A549 (cell line): ENCODE results near the gene BRMS1. TPM values are rescaled to one million over a fixed set of nuclear protein-coding genes. Genes with fewer than 3 reads are reported as not detected.

Experiments used
- ATAC-seq, 2 experiments: fragments of 200-7000 bp in 1 of 2; fragments of >200 bp in 1 of 2; cut with Nextera tagmentation in 1 of 2; cut with Tn5 transposase in 1 of 2; 3 replicates each; pipeline versions ENCODE4 v1.8.0 to v1.9.1; 2018 to 2020; ENCODE audit warnings: mild to moderate bottlenecking in 1 of 2, moderate library complexity in 1 of 2
- CTCF ChIA-PET: fragments of 300-600 bp; sonication (Branson Sonifier 250); formaldehyde crosslinking; extraction: SDS; loops from one replicate; lab custom pipeline; 2021; ENCODE audit warnings: antibody characterized with exemption, inconsistent platforms; lab: Yijun Ruan, JAX
- POLR2A ChIA-PET: fragments of 350-600 bp; formaldehyde crosslinking; extraction: SDS; loops from one replicate; lab custom pipeline; 2021; ENCODE audit warnings: antibody characterized with exemption, inconsistent platforms; lab: Yijun Ruan, JAX
- DNase-seq, 2 experiments: peaks; one replicate each; pipeline versions ENCODE4 v3.0.0 to v3.0.0-alpha.2; 2011 to 2016; ENCODE audit warnings: low read depth in 1 of 2, low spot score in 1 of 2
- FAIRE-seq: peaks from 2 replicates; lab custom pipeline; 2011; peaks lifted over from hg19 to GRCh38; lab: Jason Lieb, UNC
- H3K27ac ChIP-seq, 2 experiments: fragments of >200 bp; sonication (Bioruptor Twin); formaldehyde crosslinking; 3 replicates each; pipeline ENCODE4 v1.5.1; 2016 to 2017
- H3K4me1 ChIP-seq: fragments of >200 bp; sonication (Bioruptor Twin); formaldehyde crosslinking; 3 replicates; pipeline ENCODE4 v1.6.1; 2016
- H3K4me2 ChIP-seq: fragments of >200 bp; sonication (Bioruptor Twin); formaldehyde crosslinking; 3 replicates; pipeline ENCODE4 v1.6.1; 2016
- H3K4me3 ChIP-seq: fragments of >200 bp; sonication (Bioruptor Twin); formaldehyde crosslinking; 3 replicates; pipeline ENCODE4 v1.5.1; 2016
- H3K9me3 ChIP-seq: fragments of >200 bp; sonication (Bioruptor Twin); formaldehyde crosslinking; 3 replicates; pipeline ENCODE4 v1.6.1; 2016
- BCL3 ChIP-seq: fragments of >200 bp; sonication (Bioruptor Twin); formaldehyde crosslinking; IDR thresholded peaks from 3 replicates; pipeline ENCODE4 v1.6.1; 2016
- CEBPB ChIP-seq, 2 experiments: fragments of >200 bp in 1 of 2; sonication (Bioruptor Twin) in 1 of 2; formaldehyde crosslinking in 1 of 2; IDR thresholded peaks; 2 replicates each; pipeline ENCODE4 v1.6.1; 2012 to 2016
- ELK1 ChIP-seq: fragments of 150-350 bp; IDR thresholded peaks from 2 replicates; pipeline ENCODE4 v1.6.1; 2014; ENCODE audit warnings: low read depth, mild to moderate bottlenecking, low read length
- ESRRA ChIP-seq: fragments of 150-350 bp; IDR thresholded peaks from 2 replicates; pipeline ENCODE4 v1.6.1; 2014; ENCODE audit warnings: mild to moderate bottlenecking, low read length, borderline replicate concordance
- HMGXB4 ChIP-seq: fragments of 250-450 bp; sonication (Bioruptor Pico); IDR thresholded peaks from 2 replicates; pipeline ENCODE4 v1.5.0; 2021; ENCODE audit warnings: mild to moderate bottlenecking, moderate library complexity, borderline replicate concordance
- HOXA7 ChIP-seq: fragments of 250-450 bp; sonication (Bioruptor Pico); IDR thresholded peaks from 2 replicates; pipeline ENCODE4 v1.5.0; 2020; ENCODE audit warnings: mild to moderate bottlenecking, moderate library complexity
- MYC ChIP-seq: IDR thresholded peaks from 2 replicates; pipeline ENCODE4 v1.6.1; 2012; ENCODE audit warnings: mild to moderate bottlenecking, inconsistent platforms, low read length, improper control_type of control experiment, borderline replicate concordance
- NR3C1 ChIP-seq: fragments of >200 bp; sonication (Bioruptor Twin); formaldehyde crosslinking; IDR thresholded peaks from 3 replicates; pipeline ENCODE4 v1.6.1; 2017
- RCOR1 ChIP-seq: fragments of 150-350 bp; IDR thresholded peaks from 2 replicates; pipeline ENCODE4 v1.6.1; 2014; ENCODE audit warnings: antibody characterized with exemption, low read length, low read depth
- TP53 ChIP-seq: fragments of 250-450 bp; sonication (Bioruptor Pico); IDR thresholded peaks from 2 replicates; pipeline ENCODE4 v1.5.0; 2021; ENCODE audit warnings: mild to moderate bottlenecking, moderate library complexity
- USF2 ChIP-seq: fragments of 450-650 bp; IDR thresholded peaks from 2 replicates; pipeline ENCODE4 v1.6.1; 2014; ENCODE audit warnings: antibody characterized with exemption
- ZNF302 ChIP-seq: fragments of 250-450 bp; sonication (Bioruptor Pico); IDR thresholded peaks from 2 replicates; pipeline ENCODE4 v1.9.0; 2021; ENCODE audit warnings: inconsistent platforms, mild to moderate bottlenecking, moderate library complexity
- WGBS: methylation state at CpG from one replicate; pipeline ENCODE4 v1.1.6; 2017; ENCODE audit errors: missing lambda C conversion rate; 5-methylcytosine and 5-hydroxymethylcytosine counted together
- polyA plus RNA-seq, 4 experiments: library from polyadenylated mRNA; depleted of rRNA in 3 of 4; stranded (reverse); fragments of >200 nt; fragmentation: RNase III in 1 of 4; extraction: RNeasy Plus Mini Kit Qiagen cat#74134 plus additional on column Dnase treatment in 1 of 4; gene quantifications; 2 replicates in 3 of 4; 3 replicates in 1 of 4; pipeline ENCODE4 v1.2.3, GENCODE V29; 2011 to 2017
- TF ChIP-seq, protein P1 (sequence below): fragments of 200-600 bp; sonication (generic); IDR thresholded peaks from 2 replicates; pipeline ENCODE4 v1.6.1; 2016; ENCODE audit warnings: antibody characterized with exemption, mild to moderate bottlenecking, moderate library complexity
- TF ChIP-seq, protein P2 (sequence below): IDR thresholded peaks from 2 replicates; pipeline ENCODE4 v1.6.1; 2012; ENCODE audit warnings: low read depth, borderline replicate concordance

The BRMS1 gene
- polyA plus RNA-seq, 2 of the 4 experiments (the other 2 are of a cell fraction) = 56.2 to 90.8 TPM

DNA sequence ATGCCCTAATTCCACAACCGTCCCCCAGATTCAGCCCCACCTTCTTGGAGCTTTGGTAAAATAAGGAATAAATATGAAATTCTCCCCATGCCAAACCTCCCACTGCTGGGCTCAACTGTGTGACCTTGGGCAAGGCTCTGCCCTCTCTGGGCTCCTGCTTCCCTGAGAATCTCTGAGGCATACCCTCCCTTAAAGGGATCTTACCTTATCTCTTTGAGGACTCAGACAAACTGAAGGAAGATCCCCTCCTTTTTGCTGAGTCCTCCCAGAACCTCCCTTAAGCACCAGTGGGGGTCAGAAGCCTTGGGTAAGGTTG lies 30.8 kb downstream of the BRMS1 start:
- 0 out of 6 replicates have a peak overlapping the region, but pooled peaks of 1 of the 2 experiments have one; percentile 87 for H3K27ac ChIP-seq
- CTCF ChIA-PET = interaction anchor here (1.1 to 12.2 kb wide), 10 partner anchors 11 to 75 kb away, joined by 3 to 247 read pairs (median 38); partner anchors contain the start of genes B4GAT1, BRMS1 and RIN1
- H3K4me2 ChIP-seq = no peak overlapping the region
- no peak for FAIRE-seq
- peaks cover 29% of the 10 kb centered on the region for H3K4me1 ChIP-seq
- H3K4me3 ChIP-seq = no peak overlapping the region
- DNase-seq = no peak
- no peak for TF ChIP-seq ZNF302 (CRISPR knock-in tag)
- TF ChIP-seq USF2 = no peak
- TF ChIP-seq, protein P1, sequence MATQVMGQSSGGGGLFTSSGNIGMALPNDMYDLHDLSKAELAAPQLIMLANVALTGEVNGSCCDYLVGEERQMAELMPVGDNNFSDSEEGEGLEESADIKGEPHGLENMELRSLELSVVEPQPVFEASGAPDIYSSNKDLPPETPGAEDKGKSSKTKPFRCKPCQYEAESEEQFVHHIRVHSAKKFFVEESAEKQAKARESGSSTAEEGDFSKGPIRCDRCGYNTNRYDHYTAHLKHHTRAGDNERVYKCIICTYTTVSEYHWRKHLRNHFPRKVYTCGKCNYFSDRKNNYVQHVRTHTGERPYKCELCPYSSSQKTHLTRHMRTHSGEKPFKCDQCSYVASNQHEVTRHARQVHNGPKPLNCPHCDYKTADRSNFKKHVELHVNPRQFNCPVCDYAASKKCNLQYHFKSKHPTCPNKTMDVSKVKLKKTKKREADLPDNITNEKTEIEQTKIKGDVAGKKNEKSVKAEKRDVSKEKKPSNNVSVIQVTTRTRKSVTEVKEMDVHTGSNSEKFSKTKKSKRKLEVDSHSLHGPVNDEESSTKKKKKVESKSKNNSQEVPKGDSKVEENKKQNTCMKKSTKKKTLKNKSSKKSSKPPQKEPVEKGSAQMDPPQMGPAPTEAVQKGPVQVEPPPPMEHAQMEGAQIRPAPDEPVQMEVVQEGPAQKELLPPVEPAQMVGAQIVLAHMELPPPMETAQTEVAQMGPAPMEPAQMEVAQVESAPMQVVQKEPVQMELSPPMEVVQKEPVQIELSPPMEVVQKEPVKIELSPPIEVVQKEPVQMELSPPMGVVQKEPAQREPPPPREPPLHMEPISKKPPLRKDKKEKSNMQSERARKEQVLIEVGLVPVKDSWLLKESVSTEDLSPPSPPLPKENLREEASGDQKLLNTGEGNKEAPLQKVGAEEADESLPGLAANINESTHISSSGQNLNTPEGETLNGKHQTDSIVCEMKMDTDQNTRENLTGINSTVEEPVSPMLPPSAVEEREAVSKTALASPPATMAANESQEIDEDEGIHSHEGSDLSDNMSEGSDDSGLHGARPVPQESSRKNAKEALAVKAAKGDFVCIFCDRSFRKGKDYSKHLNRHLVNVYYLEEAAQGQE = no peak
- no peak for TF ChIP-seq CEBPB (IDR thresholded peaks at IDR 0.05)
- no peak for TF ChIP-seq RCOR1
- TF ChIP-seq, protein P2, sequence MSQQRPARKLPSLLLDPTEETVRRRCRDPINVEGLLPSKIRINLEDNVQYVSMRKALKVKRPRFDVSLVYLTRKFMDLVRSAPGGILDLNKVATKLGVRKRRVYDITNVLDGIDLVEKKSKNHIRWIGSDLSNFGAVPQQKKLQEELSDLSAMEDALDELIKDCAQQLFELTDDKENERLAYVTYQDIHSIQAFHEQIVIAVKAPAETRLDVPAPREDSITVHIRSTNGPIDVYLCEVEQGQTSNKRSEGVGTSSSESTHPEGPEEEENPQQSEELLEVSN = no peak
- TF ChIP-seq HMGXB4 = no peak
- TF ChIP-seq TP53 (CRISPR knock-in tag) = no peak
- TF ChIP-seq ESRRA = no peak
- TF ChIP-seq MYC = no peak
- TF ChIP-seq HOXA7 (CRISPR knock-in tag) = no peak
- TF ChIP-seq, all 56 proteins: peak for 0
- H3K9me3 ChIP-seq = no peaks in the 10 kb centered on the region
- WGBS = 100% methylated on average over 1 of the region's 1 CpG
- ATAC-seq = no peak
- POLR2A ChIA-PET = no interaction called here

GRCh38 chr11:66313321-66314185 lies 31.4 kb downstream of the BRMS1 start:
- peak overlapping the region; percentile 72 to 87 for H3K27ac ChIP-seq
- ChIA-PET POLR2A (interaction anchor here (0.8 to 3.0 kb wide), 12 partner anchors 8 to 167 kb away, joined by 3 to 42 read pairs (median 4); partner anchors contain the start of genes BRMS1, DPP3, MRPL11 and RIN1), CTCF (interaction anchor here (0.7 to 12.2 kb wide), 14 partner anchors 8 to 96 kb away, joined by 3 to 247 read pairs (median 32); partner anchors contain the start of genes B4GAT1, BRMS1, RIN1 and TMEM151A)
- peak overlapping the region; percentile 79 for H3K4me2 ChIP-seq
- TF ChIP-seq NR3C1 (no peak), ELK1 (no peak), RCOR1 (no peak), BCL3 (no peak)
- DNase-seq (no peak), ATAC-seq (no peak), FAIRE-seq (no peak)
- no peaks in the 10 kb centered on the region for H3K9me3 ChIP-seq
- WGBS = 76% methylated on average over 29 of the region's 38 CpGs
- H3K4me1 ChIP-seq = peaks cover 26% of the 10 kb centered on the region
- H3K4me3 ChIP-seq = peak overlapping the region; percentile 42
